Prostate gland (tissue), 2 donors: ENCODE results near the gene PRRG2. TPM values are rescaled to one million over a fixed set of nuclear protein-coding genes. Genes with fewer than 3 reads are reported as not detected.

Source experiments
- DNase-seq: peaks from one replicate; pipeline ENCODE4 v3.0.0-alpha.2; 2019; ENCODE audit warnings: low spot score
- H3K27ac ChIP-seq, 2 donors: fragments of 200-600 bp; sonication (generic); 2 replicates each; pipeline ENCODE4 v1.5.1; 2017 to 2019
- H3K27me3 ChIP-seq: fragments of 200-600 bp; sonication (generic); replicated peaks from 2 replicates; pipeline ENCODE4 v1.5.1; 2019; ENCODE audit not compliant: insufficient read depth
- H3K36me3 ChIP-seq, 2 donors: fragments of 200-600 bp; sonication (generic); 1 replicate in 1 of 2; 2 replicates in 1 of 2; pipeline versions ENCODE4 v1.5.1 to v1.8.1; 2017 to 2019
- H3K4me1 ChIP-seq: fragments of 200-600 bp; sonication (generic); replicated peaks from 2 replicates; pipeline ENCODE4 v1.5.1; 2019
- H3K4me3 ChIP-seq, 2 donors: fragments of 200-600 bp; sonication (generic); 2 replicates each; pipeline ENCODE4 v1.5.1; 2017 to 2019
- H3K9me3 ChIP-seq: fragments of 200-600 bp; sonication (generic); 2 replicates; pipeline ENCODE4 v1.5.1; 2017
- CTCF ChIP-seq, 4 experiments: fragments of 200-600 bp in 2 of 4; fragments of 450-650 bp in 2 of 4; sonication (generic) in 2 of 4; IDR thresholded peaks; 1 replicate in 3 of 4; 2 replicates in 1 of 4; pipeline ENCODE4 v1.5.1; 2016 to 2019; ENCODE audit warnings: antibody characterized with exemption in 4 of 4, mild to moderate bottlenecking in 2 of 4, moderate library complexity in 2 of 4
- POLR2A ChIP-seq: fragments of 450-650 bp; IDR thresholded peaks from one replicate; pipeline ENCODE4 v1.6.1; 2016; ENCODE audit warnings: antibody characterized with exemption, mild to moderate bottlenecking
- POLR2AphosphoS5 ChIP-seq: sonication (generic); formaldehyde crosslinking; IDR thresholded peaks from one replicate; pipeline ENCODE4 v1.6.1; 2017; ENCODE audit warnings: antibody characterized with exemption
- WGBS: methylation state at CpG from one replicate; pipeline ENCODE4 v1.1.5; 2018; 5-methylcytosine and 5-hydroxymethylcytosine counted together
- intact Hi-C: fragments of 100-400 bp; cut with DNase I; formaldehyde crosslinking; loops from one replicate; pipeline ENCODE4 v1.14.2; 2022
- total RNA-seq, 2 donors: library from RNA; depleted of rRNA; stranded (reverse); fragments of >200 nt; gene quantifications; one replicate each; pipeline ENCODE4 v1.1.0, GENCODE V29; 2016

The PRRG2 gene
- total RNA-seq, 2 donors from 2014 or later = 8.1 to 22.5 TPM

GRCh38 chr19:49570997-49571676, 10.0 kb upstream of the PRRG2 start:
- Histone ChIP-seq H3K27ac (no peak overlapping the region), H3K9me3 (no peaks in the 10 kb centered on the region), H3K4me1 (no peaks in the 10 kb centered on the region), H3K4me3 (no peak overlapping the region), H3K36me3 (no peaks in the 10 kb centered on the region), H3K27me3 (no peaks in the 10 kb centered on the region)
- 77% methylated on average over 11 of the region's 11 CpGs for WGBS
- intact Hi-C loops = no loop called here
- DNase-seq = no peak
- TF ChIP-seq CTCF (IDR thresholded peaks at IDR 0.05) (no peak), POLR2AphosphoS5 (no peak), POLR2A (no peak)

GRCh38 chr19:49573009-49573408, 8.1 kb upstream of the PRRG2 start:
- Histone ChIP-seq H3K4me3 (no peak overlapping the region), H3K4me1 (no peaks in the 10 kb centered on the region), H3K27ac (no peak overlapping the region), H3K27me3 (no peaks in the 10 kb centered on the region), H3K9me3 (no peaks in the 10 kb centered on the region), H3K36me3 (no peaks in the 10 kb centered on the region)
- intact Hi-C loops = no loop called here
- TF ChIP-seq POLR2AphosphoS5 (no peak), POLR2A (no peak), CTCF (IDR thresholded peaks at IDR 0.05) (no peak)
- no peak for DNase-seq
- WGBS = 93% methylated on average over 7 of the region's 7 CpGs

GRCh38 chr19:49573425-49573824, 7.7 kb upstream of the PRRG2 start:
- no peaks in the 10 kb centered on the region for H3K36me3 ChIP-seq
- intact Hi-C loops = no loop called here
- H3K4me3 ChIP-seq = no peak overlapping the region
- no peak for DNase-seq
- 84% methylated on average over 3 of the region's 3 CpGs for WGBS
- no peaks in the 10 kb centered on the region for H3K9me3 ChIP-seq
- H3K27ac ChIP-seq = no peak overlapping the region
- no peaks in the 10 kb centered on the region for H3K4me1 ChIP-seq
- no peak for TF ChIP-seq POLR2A
- no peak for TF ChIP-seq CTCF (IDR thresholded peaks at IDR 0.05)
- TF ChIP-seq POLR2AphosphoS5 = no peak
- H3K27me3 ChIP-seq = no peaks in the 10 kb centered on the region

GRCh38 chr19:49574206-49574755, 6.8 kb upstream of the PRRG2 start:
- Histone ChIP-seq H3K4me3 (no peak overlapping the region), H3K27me3 (no peaks in the 10 kb centered on the region), H3K4me1 (no peaks in the 10 kb centered on the region), H3K9me3 (no peaks in the 10 kb centered on the region), H3K36me3 (no peaks in the 10 kb centered on the region), H3K27ac (no peak overlapping the region)
- intact Hi-C loops = no loop called here
- TF ChIP-seq POLR2AphosphoS5 (no peak), CTCF (IDR thresholded peaks at IDR 0.05) (no peak), POLR2A (no peak)
- 85% methylated on average over 2 of the region's 2 CpGs for WGBS
- no peak for DNase-seq

- TF ChIP-seq POLR2A (no peak), POLR2AphosphoS5 (no peak), CTCF (IDR thresholded peaks at IDR 0.05) (no peak)
- Histone ChIP-seq H3K4me3 (no peak overlapping the region), H3K9me3 (no peaks in the 10 kb centered on the region), H3K4me1 (no peaks in the 10 kb centered on the region), H3K36me3 (no peaks in the 10 kb centered on the region), H3K27ac (no peak overlapping the region), H3K27me3 (no peaks in the 10 kb centered on the region)
- 67% methylated on average over 4 of the region's 4 CpGs for WGBS
- intact Hi-C loops = no loop called here
- DNase-seq = no peak
These were observed 1.9 kb upstream of the PRRG2 start for GRCh38 chr19:49579193-49579592.
